ENCODE measurements around the gene TCF20.

Gene TCF20

GRCh38 chr22:42282252-42282942 is 11.9 kb upstream of the TCF20 start:
- no peak overlapping the region for H3K4me3 ChIP-seq (ENCODE audit: low read depth, low read length)

GRCh38 chr22:42281706-42282251 is 11.3 kb upstream of the TCF20 start:
- no peak overlapping the region for H3K4me3 ChIP-seq (ENCODE audit: low read depth, low read length)
- TF ChIP-seq CTCF (IDR thresholded peaks at IDR 0.05; ENCODE audit: borderline replicate concordance, insufficient read depth, low read depth, low read length) = no peak

More at GRCh38 chr22:42282252-42282942, 11.9 kb upstream of the TCF20 start:
- no peak for TF ChIP-seq CTCF (IDR thresholded peaks at IDR 0.05; ENCODE audit: borderline replicate concordance, insufficient read depth, low read depth, low read length)

- no peak for TF ChIP-seq CTCF (IDR thresholded peaks at IDR 0.05; ENCODE audit: borderline replicate concordance, insufficient read depth, low read depth, low read length)
Observed at GRCh38 chr22:42281284-42281683, 10.8 kb upstream of the TCF20 start.

GRCh38 chr22:42280836-42281235 is 10.4 kb upstream of the TCF20 start:
- TF ChIP-seq CTCF (IDR thresholded peaks at IDR 0.05; ENCODE audit: borderline replicate concordance, insufficient read depth, low read depth, low read length) = no peak
- no peak overlapping the region for H3K4me3 ChIP-seq (ENCODE audit: low read depth, low read length)

More at GRCh38 chr22:42281284-42281683, 10.8 kb upstream of the TCF20 start:
- H3K4me3 ChIP-seq (ENCODE audit: low read depth, low read length) = no peak overlapping the region

- TF ChIP-seq CTCF (IDR thresholded peaks at IDR 0.05; ENCODE audit: borderline replicate concordance, insufficient read depth, low read depth, low read length) = no peak
- H3K4me3 ChIP-seq (ENCODE audit: low read depth, low read length) = no peak overlapping the region
Observed at GRCh38 chr22:42280140-42280539, 9.7 kb upstream of the TCF20 start.

GRCh38 chr22:42279425-42280020 is 9.1 kb upstream of the TCF20 start:
- no peak for TF ChIP-seq CTCF (IDR thresholded peaks at IDR 0.05; ENCODE audit: borderline replicate concordance, insufficient read depth, low read depth, low read length)

More at GRCh38 chr22:42279425-42280020, 9.1 kb upstream of the TCF20 start:
- H3K4me3 ChIP-seq (ENCODE audit: low read depth, low read length) = no peak overlapping the region

Measured in GM12875 (cell line).